ENCODE results near the gene MAD1L1. TPM values are rescaled to one million over a fixed set of nuclear protein-coding genes. Genes with fewer than 3 reads are reported as not detected.
"Not testable (repeated sequence)": the region's sequence is repeated elsewhere in the genome, so short reads cannot be mapped to it uniquely, and the experiment has no call there.

MAD1L1 gene
- total RNA-seq, 2 experiments from 2014 or later = 40.0 to 44.7 TPM

GRCh38 chr7:1882451-1882850 lies 350.3 kb downstream of the MAD1L1 start:
- H3K36me3 Mint-ChIP-seq (ENCODE audit: low read depth) = peaks cover 16% of the 10 kb centered on the region
- H3K4me1 Mint-ChIP-seq (ENCODE audit: low read depth) = peaks cover 14% of the 10 kb centered on the region
- no peaks in the 10 kb centered on the region for H3K27me3 Mint-ChIP-seq
- no peak overlapping the region for H3K4me3 Mint-ChIP-seq
- POLR2A ChIA-PET = no interaction called here
- intact Hi-C loops (cut with micrococcal nuclease) = no loop called here
- H3K9me3 Mint-ChIP-seq = peaks cover 6% of the 10 kb centered on the region
- ATAC-seq = no peak
- DNase-seq = no peak
- CTCF ChIA-PET = no interaction called here
- no peak overlapping the region for H3K27ac Mint-ChIP-seq
- TF ChIP-seq, protein P1, sequence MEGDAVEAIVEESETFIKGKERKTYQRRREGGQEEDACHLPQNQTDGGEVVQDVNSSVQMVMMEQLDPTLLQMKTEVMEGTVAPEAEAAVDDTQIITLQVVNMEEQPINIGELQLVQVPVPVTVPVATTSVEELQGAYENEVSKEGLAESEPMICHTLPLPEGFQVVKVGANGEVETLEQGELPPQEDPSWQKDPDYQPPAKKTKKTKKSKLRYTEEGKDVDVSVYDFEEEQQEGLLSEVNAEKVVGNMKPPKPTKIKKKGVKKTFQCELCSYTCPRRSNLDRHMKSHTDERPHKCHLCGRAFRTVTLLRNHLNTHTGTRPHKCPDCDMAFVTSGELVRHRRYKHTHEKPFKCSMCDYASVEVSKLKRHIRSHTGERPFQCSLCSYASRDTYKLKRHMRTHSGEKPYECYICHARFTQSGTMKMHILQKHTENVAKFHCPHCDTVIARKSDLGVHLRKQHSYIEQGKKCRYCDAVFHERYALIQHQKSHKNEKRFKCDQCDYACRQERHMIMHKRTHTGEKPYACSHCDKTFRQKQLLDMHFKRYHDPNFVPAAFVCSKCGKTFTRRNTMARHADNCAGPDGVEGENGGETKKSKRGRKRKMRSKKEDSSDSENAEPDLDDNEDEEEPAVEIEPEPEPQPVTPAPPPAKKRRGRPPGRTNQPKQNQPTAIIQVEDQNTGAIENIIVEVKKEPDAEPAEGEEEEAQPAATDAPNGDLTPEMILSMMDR (IDR thresholded peaks at IDR 0.05) = no peak

GRCh38 chr7:1881946-1882345 lies 350.8 kb downstream of the MAD1L1 start:
- intact Hi-C loops (cut with micrococcal nuclease) = no loop called here
- DNase-seq (no peak), ATAC-seq (no peak)
- Mint-ChIP-seq H3K27me3 (no peaks in the 10 kb centered on the region), H3K4me1 (ENCODE audit: low read depth) (peaks cover 14% of the 10 kb centered on the region), H3K36me3 (ENCODE audit: low read depth) (peaks cover 11% of the 10 kb centered on the region), H3K27ac (peak overlapping the region; percentile 11), H3K9me3 (peaks cover 6% of the 10 kb centered on the region), H3K4me3 (no peak overlapping the region)
- CTCF ChIA-PET = no interaction called here
- POLR2A ChIA-PET = no interaction called here
- TF ChIP-seq, protein P1 (IDR thresholded peaks at IDR 0.05) = no peak

DNA sequence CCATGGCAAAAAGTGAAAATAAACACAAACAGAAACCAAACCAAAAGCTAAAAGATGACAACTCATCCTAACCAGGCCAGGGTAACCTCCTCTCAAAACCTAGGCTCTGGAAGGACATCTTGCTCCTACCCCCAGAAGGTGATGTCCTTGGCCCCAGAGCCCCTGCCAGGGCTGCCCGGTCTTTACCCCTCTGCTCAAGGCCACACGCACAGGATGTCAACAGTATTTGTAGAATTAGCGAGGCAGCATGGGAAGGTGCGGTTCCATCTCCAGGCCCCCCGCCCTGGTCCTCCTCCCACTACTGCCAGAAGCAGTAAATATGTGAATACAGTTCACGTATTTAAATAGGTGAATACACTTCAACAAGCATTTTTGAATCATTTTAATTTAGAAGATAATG lies 356.1 kb downstream of the MAD1L1 start:
- H3K27me3 Mint-ChIP-seq; H3K27ac Mint-ChIP-seq; intact Hi-C loops (cut with micrococcal nuclease); ATAC-seq; POLR2A ChIA-PET; H3K9me3 Mint-ChIP-seq; H3K4me1 Mint-ChIP-seq (ENCODE audit: low read depth); DNase-seq; H3K4me3 Mint-ChIP-seq; CTCF ChIA-PET: not testable (repeated sequence)
- peaks cover 11% of the 10 kb centered on the region for H3K36me3 Mint-ChIP-seq (ENCODE audit: low read depth)

DNA sequence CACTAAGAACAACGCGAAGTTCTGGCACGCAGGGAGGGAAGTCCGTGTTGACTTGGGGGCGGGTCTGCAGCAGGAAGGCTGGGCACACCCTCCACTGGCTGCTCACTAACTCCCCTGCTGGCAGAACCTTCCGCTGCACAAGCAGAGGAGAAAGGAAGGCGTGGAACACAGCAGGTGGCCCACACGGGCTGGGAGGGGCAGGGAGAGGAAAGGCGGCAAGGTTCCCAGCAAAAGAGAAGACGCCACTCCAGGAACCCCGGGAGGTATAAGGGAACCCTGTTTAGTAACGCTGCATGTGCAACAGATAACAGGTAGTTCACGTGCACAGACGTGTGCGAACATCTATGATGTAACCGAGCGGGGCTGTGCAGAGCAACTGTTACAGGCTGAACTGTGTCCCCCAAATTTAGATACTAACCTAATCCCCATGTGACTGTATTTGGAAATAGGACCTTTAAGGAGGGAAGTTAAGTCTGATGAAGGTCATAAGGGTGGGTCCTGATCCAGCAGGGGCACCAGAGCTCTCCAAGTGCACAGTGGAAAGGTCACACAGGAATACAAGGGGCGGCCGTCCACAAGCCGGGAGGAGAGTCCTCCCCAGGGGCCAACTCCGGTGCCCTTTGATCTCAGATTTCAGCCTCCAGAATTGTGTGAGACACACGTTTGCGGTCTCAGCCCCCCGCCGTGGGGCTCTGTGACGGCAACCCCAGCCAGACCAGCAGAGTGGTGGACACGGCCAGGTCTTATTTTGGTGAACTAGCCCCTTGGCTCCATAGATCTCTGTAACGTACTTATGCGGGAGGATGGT lies 357.1 kb downstream of the MAD1L1 start:
- H3K27me3 Mint-ChIP-seq; POLR2A ChIA-PET; H3K27ac Mint-ChIP-seq; H3K4me3 Mint-ChIP-seq; H3K4me1 Mint-ChIP-seq (ENCODE audit: low read depth); intact Hi-C loops (cut with micrococcal nuclease): not testable (repeated sequence)
- CTCF ChIA-PET = interaction anchor here (1.0 kb wide), 1 partner anchor 165 kb away, joined by 3 read pairs; no protein-coding TSS in a partner anchor
- peak; percentile 100 for ATAC-seq
- Mint-ChIP-seq H3K36me3 (ENCODE audit: low read depth) (peaks cover 14% of the 10 kb centered on the region), H3K9me3 (peaks cover 11% of the 10 kb centered on the region)
- peak; percentile 23 for DNase-seq

DNA sequence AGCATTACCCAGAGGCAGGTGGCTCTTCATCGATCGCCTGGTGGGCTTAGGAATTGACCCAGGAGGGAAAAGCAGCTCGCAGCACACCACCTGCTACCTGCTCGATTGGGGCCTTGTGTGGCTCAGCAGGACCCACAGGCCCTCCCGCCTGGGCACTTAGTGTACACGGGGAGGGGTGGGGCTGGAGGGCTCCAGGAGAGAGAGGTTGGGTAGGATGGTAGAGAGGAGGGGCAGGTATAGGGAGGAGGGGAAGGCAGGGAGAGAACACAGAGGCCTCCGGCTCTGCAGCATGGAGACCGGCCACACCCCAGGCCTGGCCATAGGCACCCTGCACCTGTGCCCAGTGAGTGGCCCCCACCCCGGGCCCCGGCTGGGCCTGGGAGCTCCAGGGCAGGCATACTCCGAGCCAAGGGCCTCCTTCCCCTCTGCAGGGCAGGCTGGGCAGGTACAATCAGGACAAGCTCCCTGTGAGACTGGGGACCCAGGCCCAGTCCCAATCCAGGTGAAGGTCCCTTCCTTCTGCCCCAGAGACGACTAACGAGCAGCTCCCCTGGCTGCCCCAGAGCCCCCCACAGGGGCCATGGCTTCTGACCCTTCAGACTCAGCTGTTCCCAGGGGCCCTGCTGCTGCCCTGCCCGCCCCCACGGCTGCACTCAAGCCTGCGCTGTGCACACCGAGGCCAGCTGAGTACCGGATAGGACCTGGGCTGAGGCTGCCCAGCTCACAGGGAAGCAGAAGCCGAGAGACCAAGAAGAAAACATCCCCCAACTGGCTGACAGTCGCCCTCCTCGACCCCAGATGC lies 358.0 kb downstream of the MAD1L1 start:
- H3K27me3 Mint-ChIP-seq; POLR2A ChIA-PET; DNase-seq; intact Hi-C loops (cut with micrococcal nuclease); H3K4me1 Mint-ChIP-seq (ENCODE audit: low read depth); H3K4me3 Mint-ChIP-seq; CTCF ChIA-PET; H3K27ac Mint-ChIP-seq; ATAC-seq: not testable (repeated sequence)
- peaks cover 11% of the 10 kb centered on the region for H3K9me3 Mint-ChIP-seq
- peaks cover 12% of the 10 kb centered on the region for H3K36me3 Mint-ChIP-seq (ENCODE audit: low read depth)

- no peak overlapping the region for H3K4me3 Mint-ChIP-seq
- DNase-seq (no peak), ATAC-seq (no peak)
- CTCF ChIA-PET = no interaction called here
- peaks cover 12% of the 10 kb centered on the region for H3K4me1 Mint-ChIP-seq (ENCODE audit: low read depth)
- no peak overlapping the region for H3K27ac Mint-ChIP-seq
- TF ChIP-seq, protein P1 (IDR thresholded peaks at IDR 0.05) = no peak
- intact Hi-C loops (cut with micrococcal nuclease) = no loop called here
- no peaks in the 10 kb centered on the region for H3K27me3 Mint-ChIP-seq
- peaks cover 12% of the 10 kb centered on the region for H3K36me3 Mint-ChIP-seq (ENCODE audit: low read depth)
- POLR2A ChIA-PET = no interaction called here
- H3K9me3 Mint-ChIP-seq = peaks cover 10% of the 10 kb centered on the region
Observed at GRCh38 chr7:1873857-1874589, 358.7 kb downstream of the MAD1L1 start.

All from activated CD8-positive, alpha-beta T cell treated with anti-CD3 and anti-CD28 coated beads for 36 hours (primary cell).